Stimulated activated CD8-positive, alpha-beta memory T cell treated with anti-CD3 and anti-CD28 coated beads, Interleukin-4, amount 100 ng/mL, for 1 hour (primary cell): ENCODE data around the gene MINDY3.
"Not testable (repeated sequence)": the region's sequence is repeated elsewhere in the genome, so short reads cannot be mapped to it uniquely, and the experiment has no call there.

Source experiments
- DNase-seq, 2 donors: peaks; one replicate each; pipeline ENCODE4 v3.0.0-alpha.2; 2020; ENCODE audit warnings: low read depth in 2 of 2, low spot score in 1 of 2

Gene MINDY3

GRCh38 chr10:15857107-15857575 is 3.2 kb downstream of the MINDY3 start:
- DNase-seq: no peak

- DNase-seq: no peak
Observed at GRCh38 chr10:15856328-15857015, 3.8 kb downstream of the MINDY3 start.

- DNase-seq: no peak
Observed at GRCh38 chr10:15853800-15854199, 6.5 kb downstream of the MINDY3 start.

GRCh38 chr10:15852111-15852557 is 8.2 kb downstream of the MINDY3 start:
- DNase-seq: no peak

GRCh38 chr10:15850337-15850978 is 9.8 kb downstream of the MINDY3 start:
- not testable (repeated sequence) for DNase-seq

GRCh38 chr10:15849316-15849715 is 11.0 kb downstream of the MINDY3 start:
- DNase-seq: no peak

- no peak for DNase-seq
Observed at GRCh38 chr10:15847481-15847880, 12.8 kb downstream of the MINDY3 start.

- DNase-seq: no peak
Observed at GRCh38 chr10:15844517-15844916, 15.8 kb downstream of the MINDY3 start.

GRCh38 chr10:15843695-15844094 is 16.6 kb downstream of the MINDY3 start:
- DNase-seq: no peak

GRCh38 chr10:15842556-15843169 is 17.6 kb downstream of the MINDY3 start:
- DNase-seq: no peak

GRCh38 chr10:15841696-15842095 is 18.6 kb downstream of the MINDY3 start:
- no peak for DNase-seq

GRCh38 chr10:15836807-15837206 is 23.5 kb downstream of the MINDY3 start:
- no peak for DNase-seq

- no peak for DNase-seq
Observed at GRCh38 chr10:15829495-15829894, 30.8 kb downstream of the MINDY3 start.

GRCh38 chr10:15824498-15824897 is 35.8 kb downstream of the MINDY3 start:
- no peak for DNase-seq

- no peak for DNase-seq
Observed at GRCh38 chr10:15822131-15822530, 38.2 kb downstream of the MINDY3 start.

GRCh38 chr10:15821046-15821683 is 39.1 kb downstream of the MINDY3 start:
- no peak for DNase-seq

- DNase-seq: no peak
Observed at GRCh38 chr10:15817409-15818046, 42.8 kb downstream of the MINDY3 start.

GRCh38 chr10:15815242-15815885 is 44.9 kb downstream of the MINDY3 start:
- no peak for DNase-seq

- DNase-seq: no peak
Observed at GRCh38 chr10:15814565-15814964, 45.7 kb downstream of the MINDY3 start.

GRCh38 chr10:15813415-15813814 is 46.9 kb downstream of the MINDY3 start:
- no peak for DNase-seq

- no peak for DNase-seq
Observed at GRCh38 chr10:15809450-15809849, 50.9 kb downstream of the MINDY3 start.
